ENCODE measurements around the gene LHFPL6.

LHFPL6 gene

DNA sequence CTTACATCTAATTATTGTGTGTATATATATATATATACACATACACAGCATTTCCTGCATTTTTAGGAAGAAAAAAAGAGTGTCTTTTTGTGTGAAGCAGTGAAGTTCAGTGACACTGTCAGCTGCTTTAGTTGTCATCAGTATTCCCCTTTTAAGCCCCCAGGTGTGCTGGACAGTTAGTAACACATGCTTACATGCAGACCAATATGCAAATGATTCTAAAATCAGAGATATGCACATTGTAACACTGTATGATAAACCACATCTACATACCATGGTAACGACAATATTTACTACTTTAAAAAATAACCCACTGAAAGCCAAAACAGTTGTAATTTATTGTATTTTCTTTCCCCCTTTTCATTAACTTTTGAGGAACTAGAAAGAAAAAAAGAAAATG, 16.8 kb downstream of the LHFPL6 start:
- Histone ChIP-seq H3K9me3 (ENCODE audit: low read length) (no peaks in the 10 kb centered on the region), H3K9me2 (ENCODE audit: low read depth, low read length) (no peaks in the 10 kb centered on the region), H3K27me3 (ENCODE audit: insufficient read depth, low read length) (no peaks in the 10 kb centered on the region), H3K4me3 (ENCODE audit: low read depth, low read length, poor library complexity, severe bottlenecking) (no peak overlapping the region), H2AFZ (ENCODE audit: low read length) (no peak overlapping the region), H4K20me1 (ENCODE audit: insufficient read depth, low read length) (no peaks in the 10 kb centered on the region), H3K9ac (ENCODE audit: low read length) (no peak overlapping the region), H3K27ac (ENCODE audit: low read depth, low read length, poor library complexity, severe bottlenecking) (no peak overlapping the region), H3K79me2 (ENCODE audit: insufficient read depth, low read length) (no peaks in the 10 kb centered on the region), H3K36me3 (ENCODE audit: insufficient read depth, low read length) (no peaks in the 10 kb centered on the region), H3F3A (ENCODE audit: insufficient read depth, low read length) (no peaks in the 10 kb centered on the region), H3K4me2 (ENCODE audit: low read length) (no peak overlapping the region), H3K4me1 (ENCODE audit: insufficient read depth, low read length, severe bottlenecking) (no peaks in the 10 kb centered on the region)
- no peak for TF ChIP-seq EZH2 (IDR thresholded peaks at IDR 0.05; ENCODE audit: borderline replicate concordance, low read length)
- TF ChIP-seq, protein P1, sequence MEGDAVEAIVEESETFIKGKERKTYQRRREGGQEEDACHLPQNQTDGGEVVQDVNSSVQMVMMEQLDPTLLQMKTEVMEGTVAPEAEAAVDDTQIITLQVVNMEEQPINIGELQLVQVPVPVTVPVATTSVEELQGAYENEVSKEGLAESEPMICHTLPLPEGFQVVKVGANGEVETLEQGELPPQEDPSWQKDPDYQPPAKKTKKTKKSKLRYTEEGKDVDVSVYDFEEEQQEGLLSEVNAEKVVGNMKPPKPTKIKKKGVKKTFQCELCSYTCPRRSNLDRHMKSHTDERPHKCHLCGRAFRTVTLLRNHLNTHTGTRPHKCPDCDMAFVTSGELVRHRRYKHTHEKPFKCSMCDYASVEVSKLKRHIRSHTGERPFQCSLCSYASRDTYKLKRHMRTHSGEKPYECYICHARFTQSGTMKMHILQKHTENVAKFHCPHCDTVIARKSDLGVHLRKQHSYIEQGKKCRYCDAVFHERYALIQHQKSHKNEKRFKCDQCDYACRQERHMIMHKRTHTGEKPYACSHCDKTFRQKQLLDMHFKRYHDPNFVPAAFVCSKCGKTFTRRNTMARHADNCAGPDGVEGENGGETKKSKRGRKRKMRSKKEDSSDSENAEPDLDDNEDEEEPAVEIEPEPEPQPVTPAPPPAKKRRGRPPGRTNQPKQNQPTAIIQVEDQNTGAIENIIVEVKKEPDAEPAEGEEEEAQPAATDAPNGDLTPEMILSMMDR (IDR thresholded peaks at IDR 0.05; ENCODE audit: low read length) = no peak

DNA sequence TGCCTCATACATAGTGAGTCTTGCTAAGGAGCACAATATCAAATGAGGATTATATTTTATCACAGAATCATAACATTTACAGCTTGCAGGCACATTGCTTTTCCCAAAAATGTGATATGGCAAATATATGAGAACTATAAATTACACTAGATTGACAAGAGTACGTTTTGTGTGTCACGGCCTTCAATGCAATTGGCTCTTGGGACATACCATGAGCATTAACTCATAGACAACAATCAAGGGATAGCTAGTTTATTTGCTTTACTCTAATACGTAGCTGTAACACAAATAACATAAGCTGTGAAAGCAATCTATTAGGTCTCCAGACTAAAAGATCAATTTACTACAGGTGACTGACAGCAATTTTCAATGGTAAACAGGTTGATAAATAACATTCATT, 17.8 kb downstream of the LHFPL6 start:
- H3K36me3 ChIP-seq (ENCODE audit: insufficient read depth, low read length) = no peaks in the 10 kb centered on the region
- no peak overlapping the region for H3K9ac ChIP-seq (ENCODE audit: low read length)
- H3K9me3 ChIP-seq (ENCODE audit: low read length) = no peaks in the 10 kb centered on the region
- TF ChIP-seq, protein P1 (IDR thresholded peaks at IDR 0.05; ENCODE audit: low read length) = no peak
- no peaks in the 10 kb centered on the region for H4K20me1 ChIP-seq (ENCODE audit: insufficient read depth, low read length)
- no peak overlapping the region for H3K4me2 ChIP-seq (ENCODE audit: low read length)
- H3K9me2 ChIP-seq (ENCODE audit: low read depth, low read length) = no peaks in the 10 kb centered on the region
- no peak overlapping the region for H3K27ac ChIP-seq (ENCODE audit: low read depth, low read length, poor library complexity, severe bottlenecking)
- H3K79me2 ChIP-seq (ENCODE audit: insufficient read depth, low read length) = no peaks in the 10 kb centered on the region
- no peak overlapping the region for H2AFZ ChIP-seq (ENCODE audit: low read length)
- no peaks in the 10 kb centered on the region for H3K4me1 ChIP-seq (ENCODE audit: insufficient read depth, low read length, severe bottlenecking)
- H3K27me3 ChIP-seq (ENCODE audit: insufficient read depth, low read length) = no peaks in the 10 kb centered on the region
- H3K4me3 ChIP-seq (ENCODE audit: low read depth, low read length, poor library complexity, severe bottlenecking) = no peak overlapping the region
- H3F3A ChIP-seq (ENCODE audit: insufficient read depth, low read length) = no peaks in the 10 kb centered on the region

DNA sequence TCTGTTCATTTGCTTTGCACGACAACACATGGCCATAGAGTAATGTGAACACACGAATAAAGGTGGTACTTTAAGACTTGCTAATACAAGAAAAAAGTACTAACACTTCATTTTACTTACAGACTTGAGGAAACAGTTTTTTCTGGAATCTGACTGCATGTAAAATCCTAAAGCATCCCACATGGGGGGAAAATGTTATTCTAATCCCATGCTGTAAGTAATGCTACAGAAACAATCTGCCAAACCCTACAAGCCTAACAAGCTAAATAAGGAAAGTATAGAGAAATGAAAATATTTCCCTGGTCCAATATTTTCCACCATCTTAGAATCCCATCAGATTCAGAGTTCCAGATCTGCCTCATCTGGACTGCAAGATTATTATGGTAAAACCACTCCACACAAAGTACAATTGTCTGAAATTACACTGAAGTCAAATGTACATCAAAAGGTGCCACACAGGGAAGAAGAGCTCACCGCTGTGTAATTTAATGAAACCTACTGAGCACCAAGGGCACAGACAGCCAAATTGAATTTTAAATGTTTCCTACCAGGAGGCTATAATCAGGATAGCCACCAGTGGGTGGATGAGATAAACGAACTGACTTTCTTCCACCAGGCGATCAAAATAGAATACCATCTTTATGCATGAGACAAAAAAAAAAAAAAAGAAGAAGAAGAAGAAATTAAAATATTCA, 22.0 kb downstream of the LHFPL6 start:
- no peak overlapping the region for H3K27ac ChIP-seq (ENCODE audit: low read depth, low read length, poor library complexity, severe bottlenecking)
- no peak overlapping the region for H3K9ac ChIP-seq (ENCODE audit: low read length)
- TF ChIP-seq EZH2 (IDR thresholded peaks at IDR 0.05; ENCODE audit: borderline replicate concordance, low read length) = no peak
- TF ChIP-seq, protein P1 (IDR thresholded peaks at IDR 0.05; ENCODE audit: low read length) = no peak
- H2AFZ ChIP-seq (ENCODE audit: low read length) = no peak overlapping the region
- no peak overlapping the region for H3K4me3 ChIP-seq (ENCODE audit: low read depth, low read length, poor library complexity, severe bottlenecking)
- no peaks in the 10 kb centered on the region for H3K9me3 ChIP-seq (ENCODE audit: low read length)
- no peaks in the 10 kb centered on the region for H3K4me1 ChIP-seq (ENCODE audit: insufficient read depth, low read length, severe bottlenecking)
- no peaks in the 10 kb centered on the region for H3K36me3 ChIP-seq (ENCODE audit: insufficient read depth, low read length)
- H3K9me2 ChIP-seq (ENCODE audit: low read depth, low read length) = no peaks in the 10 kb centered on the region
- H3K27me3 ChIP-seq (ENCODE audit: insufficient read depth, low read length) = no peaks in the 10 kb centered on the region
- no peaks in the 10 kb centered on the region for H4K20me1 ChIP-seq (ENCODE audit: insufficient read depth, low read length)
- H3K79me2 ChIP-seq (ENCODE audit: insufficient read depth, low read length) = no peaks in the 10 kb centered on the region
- no peaks in the 10 kb centered on the region for H3F3A ChIP-seq (ENCODE audit: insufficient read depth, low read length)
- no peak overlapping the region for H3K4me2 ChIP-seq (ENCODE audit: low read length)

Data from OCI-LY1 (cell line).